ENCODE measurements around the gene C11orf58. TPM values are rescaled to one million over a fixed set of nuclear protein-coding genes. Genes with fewer than 3 reads are reported as not detected.

C11orf58 gene
- total RNA-seq, 2 donors from 2014 or later, result 162 to 183 TPM

- Mint-ChIP-seq H3K4me1 (no peaks in the 10 kb centered on the region), H3K27ac (no peak overlapping the region), H3K36me3 (ENCODE audit: low read depth) (no peaks in the 10 kb centered on the region), H3K4me3 (no peak overlapping the region), H3K27me3 (ENCODE audit: insufficient read depth) (no peaks in the 10 kb centered on the region), H3K9me3 (no peaks in the 10 kb centered on the region)
- no peak overlapping the region for H3K4me3 ChIP-seq (ENCODE audit: low read length)
- no peaks in the 10 kb centered on the region for H3K27me3 ChIP-seq (ENCODE audit: control insufficient read depth, insufficient read depth, low read length, poor library complexity, severe bottlenecking)
- no peak for DNase-seq
- no peaks in the 10 kb centered on the region for H3K9me3 ChIP-seq (ENCODE audit: control insufficient read depth, low read length)
- no peak overlapping the region for H3K27ac ChIP-seq (ENCODE audit: low read depth, low read length)
- no peak overlapping the region for H3K9ac ChIP-seq (ENCODE audit: extremely low read depth, low read length, poor library complexity, severe bottlenecking)
- WGBS, 2 experiments (ENCODE audit: insufficient coverage in 1 of 2, insufficient read length in 1 of 2), result 29% methylated on average over 1 of the region's 1 CpG; no CpG with 5 or more reads in 1 of the 2 experiments
- no peaks in the 10 kb centered on the region for H3K4me1 ChIP-seq (ENCODE audit: control insufficient read depth, insufficient read depth, low read length)
- TF ChIP-seq CTCF (conservative IDR thresholded peaks at IDR 0.05), result no peak
- no peaks in the 10 kb centered on the region for H3K36me3 ChIP-seq (ENCODE audit: control insufficient read depth, insufficient read depth, low read length)
Observed at GRCh38 chr11:16713594-16713993, 24.9 kb upstream of the C11orf58 start.

GRCh38 chr11:16722581-16723344 is 15.7 kb upstream of the C11orf58 start:
- no peaks in the 10 kb centered on the region for H3K4me1 ChIP-seq (ENCODE audit: control insufficient read depth, insufficient read depth, low read length)
- no peaks in the 10 kb centered on the region for H3K4me1 Mint-ChIP-seq
- 0 to 53% methylated on average over 1 to 2 of the region's 3 CpGs for WGBS, 2 experiments (ENCODE audit: insufficient coverage in 1 of 2, insufficient read length in 1 of 2)

GRCh38 chr11:16727806-16728205 is 10.6 kb upstream of the C11orf58 start:
- no peak for DNase-seq
- Histone ChIP-seq H3K4me3 (ENCODE audit: low read length) (no peak overlapping the region), H3K9ac (ENCODE audit: extremely low read depth, low read length, poor library complexity, severe bottlenecking) (no peak overlapping the region), H3K27ac (ENCODE audit: low read depth, low read length) (no peak overlapping the region), H3K4me1 (ENCODE audit: control insufficient read depth, insufficient read depth, low read length) (no peaks in the 10 kb centered on the region), H3K36me3 (ENCODE audit: control insufficient read depth, insufficient read depth, low read length) (no peaks in the 10 kb centered on the region), H3K9me3 (ENCODE audit: control insufficient read depth, low read length) (no peaks in the 10 kb centered on the region), H3K27me3 (ENCODE audit: control insufficient read depth, insufficient read depth, low read length, poor library complexity, severe bottlenecking) (no peaks in the 10 kb centered on the region)
- 70 to 91% methylated on average over 3 of the region's 3 CpGs for WGBS, 2 experiments (ENCODE audit: insufficient coverage in 1 of 2, insufficient read length in 1 of 2)
- no peak for TF ChIP-seq CTCF (conservative IDR thresholded peaks at IDR 0.05)
- Mint-ChIP-seq H3K27ac (no peak overlapping the region), H3K4me1 (no peaks in the 10 kb centered on the region), H3K27me3 (ENCODE audit: insufficient read depth) (peaks cover 5% of the 10 kb centered on the region), H3K9me3 (peaks cover 3% of the 10 kb centered on the region), H3K4me3 (no peak overlapping the region), H3K36me3 (ENCODE audit: low read depth) (no peaks in the 10 kb centered on the region)

More at GRCh38 chr11:16722581-16723344, 15.7 kb upstream of the C11orf58 start:
- Histone ChIP-seq H3K27ac (ENCODE audit: low read depth, low read length) (no peak overlapping the region), H3K9ac (ENCODE audit: extremely low read depth, low read length, poor library complexity, severe bottlenecking) (no peak overlapping the region), H3K4me3 (ENCODE audit: low read length) (no peak overlapping the region), H3K27me3 (ENCODE audit: control insufficient read depth, insufficient read depth, low read length, poor library complexity, severe bottlenecking) (no peaks in the 10 kb centered on the region), H3K9me3 (ENCODE audit: control insufficient read depth, low read length) (no peaks in the 10 kb centered on the region), H3K36me3 (ENCODE audit: control insufficient read depth, insufficient read depth, low read length) (no peaks in the 10 kb centered on the region)
- DNase-seq, result no peak
- H3K9me3 Mint-ChIP-seq, result no peaks in the 10 kb centered on the region
- H3K36me3 Mint-ChIP-seq (ENCODE audit: low read depth), result no peaks in the 10 kb centered on the region
- no peak for TF ChIP-seq CTCF (conservative IDR thresholded peaks at IDR 0.05)
- H3K27ac Mint-ChIP-seq, result no peak overlapping the region
- H3K27me3 Mint-ChIP-seq (ENCODE audit: insufficient read depth), result no peaks in the 10 kb centered on the region
- no peak overlapping the region for H3K4me3 Mint-ChIP-seq

All from endodermal cell (in vitro differentiated cells).